Activated effector memory CD4-positive, alpha-beta T cell treated with anti-CD3 and anti-CD28 coated beads, Interleukin-2, amount 50 U/mL, for 16 hours (primary cell): ENCODE data around the gene PDE4A.
"Not testable (repeated sequence)": the region's sequence is repeated elsewhere in the genome, so short reads cannot be mapped to it uniquely, and the experiment has no call there.

Experiments
- DNase-seq: peaks from one replicate; pipeline ENCODE4 v3.0.0-alpha.2; 2020

PDE4A gene

DNA sequence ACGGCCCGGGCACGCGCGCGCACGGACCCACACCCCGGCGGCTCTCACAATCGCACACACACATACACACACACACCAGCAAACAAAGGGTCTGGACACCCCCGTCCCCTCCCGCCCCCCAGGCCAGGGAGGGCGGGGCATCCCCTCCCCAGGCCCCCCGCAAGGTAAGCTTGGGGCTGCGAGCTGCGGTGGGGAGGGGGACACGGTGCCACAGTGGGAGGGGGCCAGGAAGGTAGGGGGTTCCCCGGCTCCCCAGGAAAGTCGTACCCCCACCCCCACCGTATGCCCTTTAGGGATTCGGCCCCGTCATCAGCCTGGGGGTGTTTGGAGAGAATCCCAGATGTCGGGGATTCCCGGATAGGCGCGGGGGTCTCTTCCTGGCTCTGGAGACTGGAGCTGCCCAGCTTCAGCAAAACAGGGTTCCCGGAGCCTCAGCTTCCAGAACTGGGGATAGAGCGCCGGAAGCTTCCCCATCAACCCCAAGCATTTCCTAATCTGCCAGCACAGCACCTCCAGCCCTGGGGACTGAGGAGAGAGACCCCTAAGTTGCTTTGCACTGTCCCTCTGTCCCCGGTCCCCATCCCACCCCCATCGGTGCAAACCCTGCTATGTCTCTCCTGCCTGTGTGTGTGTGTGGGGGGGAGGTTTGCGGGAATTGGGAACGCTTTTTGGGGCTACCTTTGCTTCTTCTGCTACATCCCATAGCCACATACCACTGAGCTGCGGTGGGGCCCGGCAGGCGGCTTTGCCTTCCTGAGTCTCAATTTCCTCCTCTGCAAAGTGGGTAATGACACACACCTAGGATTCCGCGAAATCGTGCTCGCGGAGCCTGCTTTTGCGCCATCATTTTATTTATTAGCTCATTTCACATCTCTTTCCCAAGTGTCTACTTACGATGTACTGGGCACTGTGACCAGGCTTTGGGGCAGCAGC, 15.2 kb upstream of the PDE4A start:
- DNase-seq = peak; percentile 86

GRCh38 chr19:10406191-10406590, 14.1 kb upstream of the PDE4A start:
- DNase-seq = no peak

DNA sequence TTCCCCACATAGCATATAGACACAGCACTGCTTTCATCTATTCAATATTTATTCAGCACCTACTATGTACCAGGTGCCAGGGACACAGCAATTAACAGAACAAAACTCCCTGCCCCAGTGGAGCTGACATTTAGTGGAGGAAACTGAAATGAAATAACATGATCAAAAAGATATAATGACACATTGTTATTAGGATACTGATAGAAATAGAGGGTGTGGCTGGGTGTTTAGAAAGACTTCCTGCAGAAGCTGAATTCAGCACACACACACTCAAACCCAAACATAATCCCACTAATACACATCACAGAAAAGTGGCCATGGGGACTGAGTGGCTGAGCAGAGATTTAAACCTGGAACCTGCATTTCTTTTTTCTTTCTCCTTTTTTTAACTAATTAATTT, 13.2 kb upstream of the PDE4A start:
- no peak for DNase-seq

DNA sequence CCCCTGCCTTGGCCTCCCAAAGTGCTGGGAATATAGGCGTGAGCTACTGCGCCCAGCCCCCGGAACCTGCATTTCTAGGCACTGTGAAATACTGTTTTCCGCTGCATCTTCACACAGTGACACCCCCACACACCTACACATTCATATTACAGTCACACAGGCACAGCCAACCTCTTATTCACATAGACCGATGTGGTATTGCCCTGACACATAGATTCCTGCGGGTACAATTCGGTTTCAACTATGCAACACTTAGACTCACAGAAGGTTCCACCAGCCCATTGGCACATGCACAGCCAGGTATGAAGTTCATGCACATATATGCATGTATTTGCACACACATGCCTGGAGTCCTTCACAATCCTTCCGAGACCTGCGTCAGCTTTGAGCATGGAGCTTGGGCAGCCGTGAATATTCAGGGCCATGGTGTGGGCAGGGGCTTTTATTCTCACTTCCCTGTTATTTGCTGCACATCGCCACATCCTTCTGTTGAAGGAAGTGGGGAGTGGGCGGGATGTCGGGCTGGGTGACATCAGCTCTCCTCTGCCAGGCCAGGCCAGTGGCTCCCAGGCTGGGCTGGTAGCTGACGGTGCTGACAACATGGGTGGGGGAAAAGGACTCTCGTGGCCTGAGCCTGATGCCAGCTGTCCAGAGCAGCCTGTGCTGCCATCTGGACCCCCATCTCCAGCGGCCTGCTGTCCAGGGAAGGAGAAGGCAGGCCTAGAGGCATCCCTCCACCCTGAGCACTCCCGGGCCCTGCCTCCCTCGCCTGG, 11.6 kb upstream of the PDE4A start:
- DNase-seq = peak; percentile 85

GRCh38 chr19:10411224-10411623, 9.1 kb upstream of the PDE4A start:
- not testable (repeated sequence) for DNase-seq

- DNase-seq = no peak
Measured at GRCh38 chr19:10412257-10412977, 7.9 kb upstream of the PDE4A start.

DNA sequence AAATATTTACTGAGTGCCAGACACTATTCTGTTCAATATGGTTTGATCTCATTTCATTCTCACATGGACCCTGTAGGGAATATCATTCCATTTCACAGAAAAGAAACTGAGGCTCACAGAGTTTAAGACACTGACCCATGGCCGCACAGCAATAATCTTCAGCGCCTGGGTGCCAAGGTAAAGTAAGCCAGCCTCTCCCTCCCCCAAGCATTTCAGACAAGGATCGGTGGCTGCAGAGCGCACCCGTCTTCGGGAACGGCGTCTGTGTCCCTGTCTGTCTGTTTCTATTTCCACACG, 4.3 kb upstream of the PDE4A start:
- no peak for DNase-seq

DNA sequence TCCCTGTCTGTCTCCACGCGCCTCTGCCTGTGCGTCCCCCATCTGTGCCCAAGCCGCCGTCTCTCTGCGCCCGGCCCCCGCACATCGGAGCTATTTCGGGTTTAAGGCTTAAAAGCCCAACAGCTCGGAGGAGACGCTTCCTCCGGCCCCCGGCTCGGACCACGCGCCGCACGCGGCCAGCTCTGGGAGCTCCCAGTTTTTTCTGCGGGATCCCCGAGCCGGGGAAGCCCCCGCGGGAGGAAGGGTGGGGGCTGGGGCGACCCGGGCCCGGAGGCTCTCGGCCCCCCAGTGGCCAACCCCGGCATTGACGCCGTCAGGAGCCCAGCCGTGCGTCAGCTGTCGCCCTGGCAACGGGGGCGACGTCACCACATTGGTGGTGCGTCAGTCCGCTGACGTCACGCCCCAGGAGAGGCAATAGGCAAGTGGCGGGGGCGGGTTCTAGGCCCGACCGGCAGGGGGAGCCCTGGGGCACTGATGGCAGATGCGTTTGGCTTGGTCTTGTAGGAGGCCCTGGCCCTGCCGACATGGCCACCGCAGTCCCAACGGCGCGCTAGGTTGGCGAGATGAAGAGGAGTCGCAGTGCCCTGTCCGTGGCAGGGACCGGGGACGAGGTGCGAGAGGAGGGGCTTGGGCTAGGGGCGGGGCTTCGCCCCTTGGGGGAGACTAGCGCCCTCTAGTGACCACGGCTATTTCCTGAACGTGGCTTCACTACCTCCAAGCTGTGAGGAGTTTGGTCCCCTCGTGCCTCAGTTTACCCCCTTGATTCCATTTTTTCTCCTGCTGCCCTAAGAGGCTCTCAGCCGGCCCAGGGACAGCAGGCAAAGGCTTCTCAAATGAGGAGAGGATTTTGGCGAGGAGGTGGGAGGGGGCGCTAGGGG, 3.7 kb upstream of the PDE4A start:
- peak; percentile 98 for DNase-seq

GRCh38 chr19:10417541-10418234, 2.6 kb upstream of the PDE4A start:
- DNase-seq = no peak

DNA sequence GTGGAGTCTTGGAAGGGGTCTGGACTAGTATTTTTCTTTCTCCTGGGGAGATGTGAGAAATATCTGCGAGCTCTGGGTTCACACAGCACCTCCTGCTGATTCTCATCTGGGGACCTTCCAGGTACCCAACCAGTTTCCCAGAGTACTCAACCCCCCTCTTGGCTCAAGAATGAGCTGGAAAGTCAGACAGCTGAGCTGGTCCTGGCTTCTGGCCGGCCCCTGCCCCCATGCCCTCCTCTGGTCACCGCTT, 2.2 kb upstream of the PDE4A start:
- DNase-seq = no peak

DNA sequence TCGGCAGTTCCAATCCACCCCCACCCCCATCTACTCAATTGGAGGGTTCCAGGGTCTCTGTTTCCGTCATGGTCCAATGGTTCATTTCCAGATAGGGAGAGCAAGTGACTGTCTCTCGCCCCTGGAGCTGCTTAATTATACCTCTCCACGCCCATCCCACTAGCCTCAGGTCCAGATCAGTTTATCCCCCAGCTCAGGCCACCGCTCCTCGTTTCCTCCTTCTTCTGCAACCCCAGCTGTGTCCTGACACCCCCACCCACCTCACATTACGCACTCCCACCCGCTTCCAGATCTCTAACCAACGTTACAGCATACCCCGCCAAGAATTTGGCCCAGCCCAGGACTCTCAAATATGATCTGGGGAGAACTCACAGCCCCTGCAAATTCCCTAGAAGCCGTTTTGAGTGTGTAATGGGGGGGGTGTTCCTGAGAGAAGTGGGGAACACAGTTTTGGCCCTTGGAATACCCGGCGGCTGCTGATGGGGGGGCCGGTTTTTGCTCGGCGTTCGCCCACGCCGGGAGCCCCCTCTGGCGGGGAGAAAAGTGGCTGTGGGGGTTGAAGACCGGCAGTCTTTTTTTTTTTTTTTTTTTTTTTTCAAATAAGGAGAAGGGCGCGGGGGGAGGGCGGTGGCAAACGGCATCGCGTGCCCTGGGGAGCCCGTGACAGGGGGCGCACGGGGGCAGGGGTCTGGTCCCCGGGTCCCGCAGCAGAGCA, 1.7 kb upstream of the PDE4A start:
- no peak for DNase-seq

GRCh38 chr19:10419200-10419645, 1.1 kb upstream of the PDE4A start:
- DNase-seq = peak; percentile 76

- peak; percentile 75 for DNase-seq
Measured at GRCh38 chr19:10419646-10420443, 493 bp upstream of the PDE4A start.

DNA sequence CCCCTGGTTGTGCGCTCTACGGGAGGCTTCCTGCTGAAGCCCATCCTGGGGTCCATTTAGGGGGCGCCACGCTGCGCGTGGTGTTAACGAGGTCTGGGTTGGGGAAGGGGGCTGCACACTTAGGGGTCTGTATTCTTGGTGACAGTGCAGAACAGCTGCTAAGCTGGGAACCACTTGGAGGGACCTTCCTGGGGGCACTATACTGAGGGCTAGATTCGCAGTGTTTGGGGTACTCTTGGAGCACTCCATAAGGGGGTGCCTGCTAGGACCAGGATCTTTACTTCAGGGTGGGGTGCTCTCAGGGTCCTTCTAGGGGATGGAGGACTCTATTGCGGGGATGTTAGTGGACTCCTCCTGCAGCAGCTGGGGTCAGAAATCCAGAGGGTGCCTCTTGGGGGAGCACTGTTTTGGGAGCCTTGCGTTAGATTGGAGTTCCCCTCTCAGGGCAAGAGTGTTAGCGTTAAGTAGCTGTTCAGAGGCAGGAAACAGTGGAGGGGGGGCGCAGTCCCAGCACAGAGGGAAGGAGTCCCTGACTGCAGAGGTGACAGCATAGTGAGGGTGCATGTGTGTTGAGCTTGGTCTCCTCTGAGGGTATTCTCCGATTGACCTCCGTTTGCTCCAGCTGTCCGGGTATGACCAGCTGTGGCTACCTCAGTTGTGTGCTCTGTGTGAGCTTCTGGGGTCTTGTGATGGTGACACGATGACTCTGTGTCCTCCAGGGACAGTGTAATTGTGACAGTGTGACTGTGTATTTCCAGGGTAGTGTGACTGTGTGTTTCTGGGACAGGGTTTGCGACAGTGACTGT, 1.1 kb downstream of the PDE4A start:
- no peak for DNase-seq

GRCh38 chr19:10422046-10422461, 1.7 kb downstream of the PDE4A start:
- no peak for DNase-seq

GRCh38 chr19:10422846-10423245, 2.5 kb downstream of the PDE4A start:
- no peak for DNase-seq

DNA sequence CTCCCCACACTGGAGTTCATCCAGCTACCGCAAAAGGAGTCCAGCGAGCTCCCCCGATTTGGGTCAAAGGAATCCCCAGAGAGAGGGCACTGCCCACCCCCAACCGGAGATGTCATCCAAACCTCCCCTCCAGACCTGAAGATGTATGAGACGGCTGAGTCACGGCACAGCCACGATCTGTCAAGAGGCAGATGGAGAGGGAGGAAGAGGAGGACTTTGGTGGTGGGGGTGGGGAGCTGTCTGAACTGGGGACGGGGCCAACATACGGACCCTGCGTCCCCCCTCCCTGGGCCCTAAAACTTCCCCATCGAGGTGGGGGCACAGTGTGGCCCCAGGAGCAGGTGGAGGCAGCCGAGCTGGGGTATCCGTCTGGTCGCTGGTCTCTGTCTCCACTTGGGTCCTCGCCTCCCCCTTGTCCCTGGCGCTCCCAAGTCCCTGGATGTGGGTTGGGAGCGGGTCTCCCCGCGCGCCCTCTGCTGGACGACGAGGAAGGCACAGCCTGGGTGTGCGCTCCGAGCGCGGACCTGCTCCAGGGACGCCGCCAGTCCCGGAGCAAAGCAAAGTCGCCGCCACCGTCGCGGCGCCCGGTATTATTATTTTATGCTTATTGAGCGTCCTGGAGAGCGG, 3.8 kb downstream of the PDE4A start:
- peak; percentile 86 for DNase-seq

DNA sequence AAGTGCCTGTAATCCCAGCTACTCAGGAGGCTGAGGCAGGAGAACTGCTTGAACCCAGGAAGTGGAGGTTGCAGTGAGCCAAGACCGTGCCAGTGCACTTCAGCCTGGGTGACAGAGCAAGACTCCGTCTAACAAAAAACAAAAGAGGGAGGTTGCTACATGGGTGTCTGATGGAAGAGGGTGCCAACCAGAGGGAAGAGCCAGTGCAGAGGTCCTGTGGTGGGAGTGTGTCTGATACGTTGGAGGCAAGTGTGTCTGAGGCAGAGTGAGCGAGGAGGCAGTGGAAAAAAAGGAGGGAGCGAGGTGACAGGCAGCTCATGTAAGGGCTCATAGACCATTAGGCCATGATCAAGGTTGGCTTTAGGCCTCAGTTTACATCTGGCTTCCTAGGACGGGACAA, 6.8 kb downstream of the PDE4A start:
- DNase-seq = no peak

GRCh38 chr19:10428996-10429381, 8.7 kb downstream of the PDE4A start:
- no peak for DNase-seq
